HCT116 (cell line): ENCODE measurements around the gene MRPL47. TPM values are rescaled to one million over a fixed set of nuclear protein-coding genes. Genes with fewer than 3 reads are reported as not detected.

Source experiments
- ATAC-seq: fragments of 200-7000 bp; cut with Tn5 transposase; 2 replicates; pipeline ENCODE4 v1.9.1; 2020; ENCODE audit warnings: mild to moderate bottlenecking, moderate library complexity
- BruUV-seq: library from RNA; stranded (reverse); fragments of 400-500 nt; replicated peaks from 2 replicates; lab custom pipeline; 2021; lab: Mats Ljungman, UMichigan
- CTCF ChIA-PET: fragments of 300-600 bp; sonication (Branson Sonifier 250); formaldehyde crosslinking; loops from one replicate; lab custom pipeline; 2021; ENCODE audit warnings: antibody characterized with exemption; lab: Charles Lee
- POLR2A ChIA-PET: fragments of 300-600, 350-600 bp; sonication (Branson Sonifier 250); formaldehyde crosslinking; loops from one replicate; lab custom pipeline; 2021; ENCODE audit warnings: antibody characterized with exemption; lab: Charles Lee
- RAD21 ChIA-PET, 2 experiments: fragments of 300-600 bp; sonication (Branson Sonifier 250); formaldehyde crosslinking; loops; one replicate each; lab custom pipeline; 2023; ENCODE audit warnings: low total read pairs in 2 of 2; ENCODE audit not compliant: uncharacterized antibody in 2 of 2, unreplicated experiment in 2 of 2, low non-redundant PET in 1 of 2; lab: Charles Lee
- DNase-seq: peaks from one replicate; pipeline ENCODE4 v3.0.0-alpha.2; 2010; ENCODE audit warnings: low read depth, low spot score
- H2AFZ ChIP-seq: fragments of 200-600 bp; shearing (Covaris generic), sonication (generic); 2 replicates; pipeline ENCODE4 v1.6.1; 2017; ENCODE audit warnings: low read depth, mixed run types, mixed read lengths, antibody characterized with exemption, low read length; ENCODE audit not compliant: poor library complexity, severe bottlenecking
- H3K27ac ChIP-seq: 2 replicates; pipeline ENCODE4 v1.5.1; 2012; ENCODE audit warnings: low read depth, low read length
- H3K27me3 ChIP-seq: fragments of 200-600 bp; sonication (generic); 2 replicates; pipeline ENCODE4 v1.6.1; 2016; ENCODE audit warnings: mixed run types, low read length, mixed read lengths; ENCODE audit not compliant: insufficient read depth
- H3K36me3 ChIP-seq, 2 experiments: fragments of 200-500 bp in 1 of 2; fragments of 200-600 bp in 1 of 2; sonication (Bioruptor generic) in 1 of 2; sonication (generic) in 1 of 2; 2 replicates each; pipeline versions ENCODE4 v1.5.1 to v1.6.1; 2014 to 2016; ENCODE audit warnings: low read length in 2 of 2, inconsistent platforms in 1 of 2, mixed read lengths in 1 of 2, mixed run types in 1 of 2; ENCODE audit not compliant: insufficient read depth in 2 of 2, control insufficient read depth in 1 of 2
- H3K4me1 ChIP-seq, 2 experiments: fragments of 200-600 bp in 1 of 2; sonication (generic) in 1 of 2; 2 replicates each; pipeline versions ENCODE4 v1.5.1 to v1.6.1; 2012 to 2017; ENCODE audit warnings: low read length in 2 of 2, inconsistent platforms in 1 of 2, mild to moderate bottlenecking in 1 of 2, mixed read lengths in 1 of 2, mixed run types in 1 of 2, moderate library complexity in 1 of 2; ENCODE audit not compliant: insufficient read depth in 2 of 2, control insufficient read depth in 1 of 2
- H3K4me2 ChIP-seq: fragments of 200-600 bp; sonication (generic); 2 replicates; pipeline ENCODE4 v1.6.1; 2017; ENCODE audit warnings: mixed run types, low read length, mixed read lengths
- H3K4me3 ChIP-seq, 2 experiments: fragments of 200-600 bp in 1 of 2; sonication (generic) in 1 of 2; replicated peaks in 1 of 2; 2 replicates each; pipeline ENCODE4 v1.5.1; 2011 to 2016; ENCODE audit warnings: low read length in 2 of 2, control low read depth in 1 of 2, low read depth in 1 of 2, mild to moderate bottlenecking in 1 of 2, mixed read lengths in 1 of 2, mixed run types in 1 of 2
- H3K79me2 ChIP-seq: fragments of 200-600 bp; sonication (generic); 2 replicates; pipeline ENCODE4 v1.6.1; 2017; ENCODE audit warnings: mild to moderate bottlenecking, mixed run types, low read length, moderate library complexity, mixed read lengths; ENCODE audit not compliant: insufficient read depth
- H3K9ac ChIP-seq: fragments of 200-600 bp; sonication (generic); 2 replicates; pipeline ENCODE4 v1.6.1; 2016; ENCODE audit warnings: low read length, mixed read lengths
- H3K9me2 ChIP-seq: fragments of 200-600 bp; sonication (generic), shearing (Covaris generic); 2 replicates; pipeline ENCODE4 v1.6.1; 2017; ENCODE audit warnings: mixed run types, mild to moderate bottlenecking, moderate library complexity; ENCODE audit not compliant: insufficient read depth
- H3K9me3 ChIP-seq, 2 experiments: fragments of 200-500 bp in 1 of 2; fragments of 200-600 bp in 1 of 2; sonication (Bioruptor generic) in 1 of 2; sonication (generic) in 1 of 2; 2 replicates each; pipeline ENCODE4 v1.6.1; 2014 to 2017; ENCODE audit warnings: low read length in 2 of 2, mixed read lengths in 2 of 2, inconsistent platforms in 1 of 2, low read depth in 1 of 2, mild to moderate bottlenecking in 1 of 2, mixed run types in 1 of 2, moderate library complexity in 1 of 2; ENCODE audit not compliant: control insufficient read depth in 1 of 2, insufficient read depth in 1 of 2
- H4K20me1 ChIP-seq: fragments of 200-600 bp; sonication (generic), shearing (Covaris generic); 2 replicates; pipeline ENCODE4 v1.6.1; 2017; ENCODE audit warnings: mixed run types, mild to moderate bottlenecking, moderate library complexity; ENCODE audit not compliant: insufficient read depth
- ATF3 ChIP-seq: IDR thresholded peaks from 2 replicates; pipeline ENCODE4 v1.6.1; 2012
- CBX3 ChIP-seq: IDR thresholded peaks from 2 replicates; pipeline ENCODE4 v1.6.1; 2012; ENCODE audit warnings: low read depth
- CEBPB ChIP-seq: IDR thresholded peaks from 2 replicates; pipeline ENCODE4 v1.6.1; 2012; ENCODE audit warnings: low read depth
- ELF1 ChIP-seq: IDR thresholded peaks from 2 replicates; pipeline ENCODE4 v1.6.1; 2012; ENCODE audit warnings: low read depth, borderline replicate concordance
- EZH2 ChIP-seq: fragments of 200-600 bp; sonication (generic); IDR thresholded peaks from 2 replicates; pipeline ENCODE4 v1.6.1; 2017; ENCODE audit warnings: antibody characterized with exemption, mixed run types
- FOSL1 ChIP-seq: IDR thresholded peaks from 2 replicates; pipeline ENCODE4 v1.6.1; 2012; ENCODE audit warnings: low read depth
- JUND ChIP-seq: IDR thresholded peaks from 2 replicates; pipeline ENCODE4 v1.6.1; 2012
- POLR2AphosphoS5 ChIP-seq: IDR thresholded peaks from 2 replicates; pipeline ENCODE4 v1.6.1; 2011; ENCODE audit warnings: mild to moderate bottlenecking, low read depth, low read length, moderate library complexity
- SIN3A ChIP-seq: IDR thresholded peaks from 2 replicates; pipeline ENCODE4 v1.6.1; 2012; ENCODE audit warnings: low read depth
- SP1 ChIP-seq: IDR thresholded peaks from 2 replicates; pipeline ENCODE4 v1.6.1; 2012; ENCODE audit warnings: low read depth
- SRF ChIP-seq: IDR thresholded peaks from 2 replicates; pipeline ENCODE4 v1.6.1; 2012; ENCODE audit warnings: low read depth
- TCF7L2 ChIP-seq: IDR thresholded peaks from 2 replicates; pipeline ENCODE4 v1.7.0; 2011; ENCODE audit warnings: borderline replicate concordance, inconsistent platforms; ENCODE audit not compliant: insufficient read depth, insufficient read length; ENCODE audit errors: extremely low read depth
- ZNF274 ChIP-seq: fragments of 200-500 bp; sonication (Bioruptor generic); IDR thresholded peaks from 2 replicates; pipeline ENCODE4 v1.6.1; 2014; ENCODE audit warnings: mild to moderate bottlenecking, low read depth, low read length, inconsistent platforms
- intact Hi-C: fragments of 100-400 bp; cut with micrococcal nuclease; formaldehyde crosslinking; loops from 2 replicates; pipeline ENCODE4 v1.10.0; 2022
- total RNA-seq: library from RNA; stranded (reverse); gene quantifications from one replicate; pipeline ENCODE4 v1.2.1, GENCODE V29; 2021; ENCODE audit not compliant: unreplicated experiment
- TF ChIP-seq, protein P1 (sequence below), 3 experiments: fragments of 200-600 bp in 1 of 3; sonication (generic) in 1 of 3; IDR thresholded peaks in 2 of 3; conservative IDR thresholded peaks in 1 of 3; 2 replicates each; pipeline ENCODE4 v1.5.1; 2012 to 2017; ENCODE audit warnings: low read depth in 2 of 3, low read length in 2 of 3, antibody characterized with exemption in 1 of 3, borderline replicate concordance in 1 of 3, control low read depth in 1 of 3, mild to moderate bottlenecking in 1 of 3, mixed read lengths in 1 of 3, mixed run types in 1 of 3, moderate library complexity in 1 of 3; ENCODE audit not compliant: insufficient read depth in 1 of 3
- TF ChIP-seq, protein P2 (sequence below): IDR thresholded peaks from 2 replicates; pipeline ENCODE4 v1.6.1; 2012; ENCODE audit warnings: low read depth
- TF ChIP-seq, protein P3 (sequence below): IDR thresholded peaks from 2 replicates; pipeline ENCODE4 v1.6.1; 2012

The MRPL47 gene
- total RNA-seq, 1 experiment from 2014 or later, result 52.3 TPM

GRCh38 chr3:179603321-179603720 is 1.1 kb downstream of the MRPL47 start (continued):
- TF ChIP-seq SRF, result no peak
- no peak for TF ChIP-seq SIN3A
- TF ChIP-seq, protein P1, sequence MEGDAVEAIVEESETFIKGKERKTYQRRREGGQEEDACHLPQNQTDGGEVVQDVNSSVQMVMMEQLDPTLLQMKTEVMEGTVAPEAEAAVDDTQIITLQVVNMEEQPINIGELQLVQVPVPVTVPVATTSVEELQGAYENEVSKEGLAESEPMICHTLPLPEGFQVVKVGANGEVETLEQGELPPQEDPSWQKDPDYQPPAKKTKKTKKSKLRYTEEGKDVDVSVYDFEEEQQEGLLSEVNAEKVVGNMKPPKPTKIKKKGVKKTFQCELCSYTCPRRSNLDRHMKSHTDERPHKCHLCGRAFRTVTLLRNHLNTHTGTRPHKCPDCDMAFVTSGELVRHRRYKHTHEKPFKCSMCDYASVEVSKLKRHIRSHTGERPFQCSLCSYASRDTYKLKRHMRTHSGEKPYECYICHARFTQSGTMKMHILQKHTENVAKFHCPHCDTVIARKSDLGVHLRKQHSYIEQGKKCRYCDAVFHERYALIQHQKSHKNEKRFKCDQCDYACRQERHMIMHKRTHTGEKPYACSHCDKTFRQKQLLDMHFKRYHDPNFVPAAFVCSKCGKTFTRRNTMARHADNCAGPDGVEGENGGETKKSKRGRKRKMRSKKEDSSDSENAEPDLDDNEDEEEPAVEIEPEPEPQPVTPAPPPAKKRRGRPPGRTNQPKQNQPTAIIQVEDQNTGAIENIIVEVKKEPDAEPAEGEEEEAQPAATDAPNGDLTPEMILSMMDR (IDR thresholded peaks at IDR 0.05 in 2 of 3, conservative IDR thresholded peaks at IDR 0.05 in 1 of 3; ENCODE audit: borderline replicate concordance in 1 of 3, insufficient read depth in 1 of 3, low read depth in 2 of 3, low read length in 2 of 3), result no peak
- no peak for TF ChIP-seq SP1
- no peak for TF ChIP-seq POLR2AphosphoS5
- no peak for TF ChIP-seq CEBPB

GRCh38 chr3:179599531-179599930 is 4.9 kb downstream of the MRPL47 start:
- Histone ChIP-seq H3K27me3 (no peaks in the 10 kb centered on the region), H3K9me2 (no peaks in the 10 kb centered on the region), H3K79me2 (peaks cover 46% of the 10 kb centered on the region), H4K20me1 (no peaks in the 10 kb centered on the region), H3K9ac (no peak overlapping the region), H3K4me3 (no peak overlapping the region), H3K4me1 (peaks cover 5 to 8% of the 10 kb centered on the region in 2 experiments; a peak in 3 of 4 replicates), H3K9me3 (no peaks in the 10 kb centered on the region), H3K27ac (no peak overlapping the region), H2AFZ (no peak overlapping the region), H3K36me3 (peaks cover 44 to 46% of the 10 kb centered on the region in 2 experiments), H3K4me2 (no peak overlapping the region)
- intact Hi-C loops, result no loop called here
- CTCF ChIA-PET, result no interaction called here
- TF ChIP-seq SIN3A (no peak), ATF3 (no peak), POLR2AphosphoS5 (no peak), ZNF274 (no peak), EZH2 (no peak), JUND (no peak), CBX3 (no peak), SP1 (no peak), TCF7L2 (no peak), ELF1 (no peak), CEBPB (no peak), FOSL1 (no peak)
- TF ChIP-seq, protein P1 (IDR thresholded peaks at IDR 0.05 in 2 of 3, conservative IDR thresholded peaks at IDR 0.05 in 1 of 3; ENCODE audit: borderline replicate concordance in 1 of 3, insufficient read depth in 1 of 3, low read depth in 2 of 3, low read length in 2 of 3), result no peak
- TF ChIP-seq, protein P2, sequence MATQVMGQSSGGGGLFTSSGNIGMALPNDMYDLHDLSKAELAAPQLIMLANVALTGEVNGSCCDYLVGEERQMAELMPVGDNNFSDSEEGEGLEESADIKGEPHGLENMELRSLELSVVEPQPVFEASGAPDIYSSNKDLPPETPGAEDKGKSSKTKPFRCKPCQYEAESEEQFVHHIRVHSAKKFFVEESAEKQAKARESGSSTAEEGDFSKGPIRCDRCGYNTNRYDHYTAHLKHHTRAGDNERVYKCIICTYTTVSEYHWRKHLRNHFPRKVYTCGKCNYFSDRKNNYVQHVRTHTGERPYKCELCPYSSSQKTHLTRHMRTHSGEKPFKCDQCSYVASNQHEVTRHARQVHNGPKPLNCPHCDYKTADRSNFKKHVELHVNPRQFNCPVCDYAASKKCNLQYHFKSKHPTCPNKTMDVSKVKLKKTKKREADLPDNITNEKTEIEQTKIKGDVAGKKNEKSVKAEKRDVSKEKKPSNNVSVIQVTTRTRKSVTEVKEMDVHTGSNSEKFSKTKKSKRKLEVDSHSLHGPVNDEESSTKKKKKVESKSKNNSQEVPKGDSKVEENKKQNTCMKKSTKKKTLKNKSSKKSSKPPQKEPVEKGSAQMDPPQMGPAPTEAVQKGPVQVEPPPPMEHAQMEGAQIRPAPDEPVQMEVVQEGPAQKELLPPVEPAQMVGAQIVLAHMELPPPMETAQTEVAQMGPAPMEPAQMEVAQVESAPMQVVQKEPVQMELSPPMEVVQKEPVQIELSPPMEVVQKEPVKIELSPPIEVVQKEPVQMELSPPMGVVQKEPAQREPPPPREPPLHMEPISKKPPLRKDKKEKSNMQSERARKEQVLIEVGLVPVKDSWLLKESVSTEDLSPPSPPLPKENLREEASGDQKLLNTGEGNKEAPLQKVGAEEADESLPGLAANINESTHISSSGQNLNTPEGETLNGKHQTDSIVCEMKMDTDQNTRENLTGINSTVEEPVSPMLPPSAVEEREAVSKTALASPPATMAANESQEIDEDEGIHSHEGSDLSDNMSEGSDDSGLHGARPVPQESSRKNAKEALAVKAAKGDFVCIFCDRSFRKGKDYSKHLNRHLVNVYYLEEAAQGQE, result no peak
- TF ChIP-seq, protein P3, sequence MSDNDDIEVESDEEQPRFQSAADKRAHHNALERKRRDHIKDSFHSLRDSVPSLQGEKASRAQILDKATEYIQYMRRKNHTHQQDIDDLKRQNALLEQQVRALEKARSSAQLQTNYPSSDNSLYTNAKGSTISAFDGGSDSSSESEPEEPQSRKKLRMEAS, result no peak
- POLR2A ChIA-PET, result interaction anchor here (0.7 kb wide), 1 partner anchor 16 kb away, joined by 3 read pairs; no protein-coding TSS in a partner anchor
- ATAC-seq (no peak), DNase-seq (no peak)
- RAD21 ChIA-PET, result no interaction called here
- BruUV-seq, result no TSS peak
